Activated T-cell treated with anti-CD3 and anti-CD28 coated beads, Interleukin-2, amount 50 U/mL, for 24 hours (primary cell): ENCODE measurements around the gene KYAT1.

Experiments used
- DNase-seq: peaks from one replicate; pipeline ENCODE4 v3.0.0-alpha.2; 2020
- H3K27ac Mint-ChIP-seq: 2 replicates; pipeline ENCODE4 v1.8.0; 2020; ENCODE audit warnings: mild to moderate bottlenecking, mixed read lengths
- H3K27me3 Mint-ChIP-seq: 2 replicates; pipeline ENCODE4 v1.8.0; 2020; ENCODE audit warnings: mixed read lengths
- H3K36me3 Mint-ChIP-seq: 2 replicates; pipeline ENCODE4 v1.8.0; 2020; ENCODE audit warnings: low read depth, mixed read lengths
- H3K4me1 Mint-ChIP-seq: 2 replicates; pipeline ENCODE4 v1.8.0; 2020; ENCODE audit warnings: low read depth, mixed read lengths
- H3K4me3 Mint-ChIP-seq: 2 replicates; pipeline ENCODE4 v1.8.0; 2020; ENCODE audit warnings: mild to moderate bottlenecking, moderate library complexity, mixed read lengths
- H3K9me3 Mint-ChIP-seq: 2 replicates; pipeline ENCODE4 v1.8.0; 2020; ENCODE audit warnings: mixed read lengths

Gene KYAT1

DNA sequence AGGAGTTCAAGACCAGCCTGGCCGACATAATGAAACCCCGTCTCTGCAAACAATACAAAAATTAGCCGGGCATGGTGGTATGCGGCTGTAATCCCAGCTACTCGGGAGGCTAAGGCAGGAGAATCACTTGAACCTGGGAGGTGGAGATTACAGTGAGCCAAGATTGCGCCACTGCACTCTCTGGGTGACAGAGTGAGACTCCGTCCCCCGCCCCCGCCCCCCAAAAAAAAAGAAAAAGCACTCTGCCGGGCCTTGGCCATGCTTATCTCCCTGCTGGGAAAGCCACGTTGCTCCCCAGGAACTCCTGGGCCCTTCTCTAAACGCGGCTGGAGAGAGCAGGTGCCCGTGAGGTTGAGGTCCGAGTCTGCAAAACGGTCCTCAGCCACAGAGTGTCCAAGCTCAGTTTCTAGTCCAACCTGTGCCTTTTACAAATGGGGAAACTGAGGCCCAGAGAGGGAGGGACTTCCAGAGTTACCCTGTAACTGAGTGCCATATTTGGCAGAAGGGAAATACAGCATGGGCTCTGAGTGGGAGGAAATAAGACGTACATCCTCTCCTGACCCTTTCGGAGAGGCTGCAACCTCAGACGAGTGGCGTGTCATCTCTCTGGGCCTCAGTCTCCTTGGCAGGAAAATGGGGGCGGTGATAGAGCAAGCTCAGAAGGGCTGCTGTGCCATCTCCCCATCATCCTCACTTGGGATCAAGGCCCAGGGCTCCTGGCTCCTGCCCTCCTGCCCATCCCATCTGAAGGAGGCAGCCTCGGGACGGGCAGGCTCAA is 32.4 kb upstream of the KYAT1 start:
- peak overlapping the region; percentile 29 for H3K27ac Mint-ChIP-seq
- no peak overlapping the region for H3K4me3 Mint-ChIP-seq
- no peaks in the 10 kb centered on the region for H3K27me3 Mint-ChIP-seq
- H3K9me3 Mint-ChIP-seq = no peaks in the 10 kb centered on the region
- no peak for DNase-seq
- peaks cover 50% of the 10 kb centered on the region for H3K4me1 Mint-ChIP-seq
- peaks cover 73% of the 10 kb centered on the region for H3K36me3 Mint-ChIP-seq

DNA sequence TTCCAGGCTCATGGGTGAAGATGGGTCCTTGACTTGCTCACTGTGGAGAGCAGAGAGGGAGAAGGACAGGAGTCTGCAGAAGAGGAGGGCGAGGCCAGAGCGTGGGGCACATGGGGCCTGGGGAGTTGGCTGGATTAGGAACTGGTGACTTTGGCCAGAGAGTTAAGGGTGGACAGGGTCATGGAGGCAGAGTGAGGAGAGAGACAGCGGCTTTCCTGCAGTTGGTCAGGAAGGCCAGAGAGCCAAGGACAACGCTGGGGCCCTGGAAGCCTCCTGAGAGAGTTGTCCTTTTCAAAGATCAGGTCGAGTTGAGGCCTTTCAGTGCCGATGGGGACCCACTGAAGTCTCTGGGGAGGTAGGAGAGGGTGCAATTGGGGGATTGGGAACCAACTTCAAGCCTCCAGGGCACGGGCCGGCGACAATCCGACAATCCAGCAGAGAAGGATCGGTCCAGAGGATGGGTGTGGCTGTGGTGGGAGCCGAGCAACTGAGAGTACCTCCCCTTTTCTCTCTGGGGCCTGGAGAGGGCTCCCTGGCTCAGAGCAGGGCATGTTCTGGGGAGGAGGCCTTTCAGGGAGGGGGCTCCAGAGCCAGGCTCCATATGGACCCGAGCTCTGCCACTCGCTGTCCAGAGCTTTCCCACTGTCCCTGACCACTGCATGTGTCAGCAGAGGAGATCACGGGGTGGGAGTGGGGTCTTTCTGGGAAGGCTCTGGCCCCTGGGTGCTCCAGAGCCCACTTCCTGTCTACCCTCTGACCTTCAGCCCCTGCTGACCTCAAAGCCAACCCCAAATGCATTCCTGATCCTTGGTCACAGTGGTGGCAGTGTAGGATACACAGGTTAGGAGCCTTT is 31.5 kb upstream of the KYAT1 start:
- peaks cover 77% of the 10 kb centered on the region for H3K36me3 Mint-ChIP-seq
- no peak overlapping the region for H3K4me3 Mint-ChIP-seq

DNA sequence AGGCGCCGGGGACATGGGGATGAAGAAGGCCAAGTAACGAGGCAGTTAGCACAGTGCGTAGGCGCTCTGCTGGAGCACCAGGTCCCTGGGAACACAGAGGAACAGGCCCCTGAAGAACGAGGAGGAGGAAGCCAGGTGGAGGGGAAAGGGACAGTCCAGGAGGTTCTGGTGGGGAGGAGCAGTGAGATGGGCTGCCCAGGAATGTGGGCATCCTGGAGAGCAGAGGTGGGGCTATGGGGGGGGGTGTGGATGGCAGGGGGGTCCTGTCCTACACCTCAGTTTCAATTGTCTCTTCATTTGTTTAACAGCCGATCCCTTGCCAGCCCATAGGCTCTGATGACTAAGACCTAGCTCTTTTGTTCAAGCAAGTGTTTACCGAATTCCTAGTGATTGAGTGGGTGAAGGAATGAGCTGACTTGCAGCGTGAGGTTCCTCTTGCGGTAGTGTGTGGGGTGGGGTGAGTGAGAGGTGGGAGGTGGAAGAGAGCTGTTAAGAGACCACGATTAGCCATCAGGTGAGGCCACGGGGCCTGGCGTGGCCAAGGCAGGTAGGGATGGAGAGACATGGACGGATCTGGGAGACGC is 30.6 kb upstream of the KYAT1 start:
- no peaks in the 10 kb centered on the region for H3K9me3 Mint-ChIP-seq
- peaks cover 77% of the 10 kb centered on the region for H3K36me3 Mint-ChIP-seq
- peak overlapping the region; percentile 78 for H3K27ac Mint-ChIP-seq
- no peaks in the 10 kb centered on the region for H3K27me3 Mint-ChIP-seq
- H3K4me3 Mint-ChIP-seq = no peak overlapping the region
- H3K4me1 Mint-ChIP-seq = peaks cover 52% of the 10 kb centered on the region
- no peak for DNase-seq

More for the DNA sequence above, 31.5 kb upstream of the KYAT1 start:
- peak overlapping the region; percentile 78 for H3K27ac Mint-ChIP-seq
- H3K9me3 Mint-ChIP-seq = no peaks in the 10 kb centered on the region
- no peak for DNase-seq
- no peaks in the 10 kb centered on the region for H3K27me3 Mint-ChIP-seq
- peaks cover 52% of the 10 kb centered on the region for H3K4me1 Mint-ChIP-seq

DNA sequence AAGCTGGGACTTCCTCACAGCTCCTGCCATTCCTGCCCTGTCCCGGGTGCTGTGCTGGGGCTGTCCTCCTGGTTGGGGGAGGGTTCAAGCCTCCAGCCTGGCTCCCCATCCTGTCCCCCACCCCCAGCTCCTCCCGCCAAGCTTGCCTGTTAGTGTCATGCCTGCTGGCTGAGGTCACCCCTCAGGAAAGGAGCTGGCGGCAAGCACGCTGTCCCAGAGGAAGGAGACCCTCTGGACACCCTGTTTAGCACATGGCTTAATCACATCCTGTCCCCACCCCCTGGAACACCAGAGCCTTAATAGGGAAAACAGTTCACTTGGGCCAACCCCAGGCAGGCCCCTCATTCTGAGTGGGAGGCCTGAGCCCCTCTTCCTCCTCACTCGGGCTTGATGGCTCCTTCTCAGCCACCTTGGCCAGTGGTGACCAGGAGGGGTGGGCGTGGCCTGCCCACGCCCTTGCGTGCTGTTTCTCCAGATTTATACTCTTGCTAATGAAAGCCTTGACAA is 29.8 kb upstream of the KYAT1 start:
- peaks cover 54% of the 10 kb centered on the region for H3K4me1 Mint-ChIP-seq
- H3K36me3 Mint-ChIP-seq = peaks cover 76% of the 10 kb centered on the region
- DNase-seq = no peak
- no peaks in the 10 kb centered on the region for H3K9me3 Mint-ChIP-seq
- no peak overlapping the region for H3K4me3 Mint-ChIP-seq
- no peaks in the 10 kb centered on the region for H3K27me3 Mint-ChIP-seq
- H3K27ac Mint-ChIP-seq = peak overlapping the region; percentile 78

DNA sequence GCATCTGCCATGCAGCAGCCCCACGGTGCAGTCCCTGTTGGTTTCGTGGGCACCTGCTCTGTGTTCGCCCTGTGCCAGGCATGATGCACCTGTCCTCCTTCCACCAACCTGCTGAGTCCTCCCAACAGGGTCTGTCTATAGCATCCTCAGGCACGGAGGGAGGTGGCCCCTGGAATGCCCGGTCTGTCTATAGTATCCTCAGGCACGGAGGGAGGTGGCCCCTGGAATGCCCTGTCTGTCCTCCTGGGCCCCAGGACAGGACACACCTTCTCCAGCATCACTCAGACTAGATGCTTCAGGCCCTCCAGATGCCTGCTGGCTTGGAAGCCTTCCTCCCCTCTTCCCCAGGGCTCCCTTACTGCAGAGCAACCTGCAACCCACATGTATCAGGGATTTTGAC is 29.2 kb upstream of the KYAT1 start:
- Mint-ChIP-seq H3K4me3 (no peak overlapping the region), H3K27me3 (no peaks in the 10 kb centered on the region)

DNA sequence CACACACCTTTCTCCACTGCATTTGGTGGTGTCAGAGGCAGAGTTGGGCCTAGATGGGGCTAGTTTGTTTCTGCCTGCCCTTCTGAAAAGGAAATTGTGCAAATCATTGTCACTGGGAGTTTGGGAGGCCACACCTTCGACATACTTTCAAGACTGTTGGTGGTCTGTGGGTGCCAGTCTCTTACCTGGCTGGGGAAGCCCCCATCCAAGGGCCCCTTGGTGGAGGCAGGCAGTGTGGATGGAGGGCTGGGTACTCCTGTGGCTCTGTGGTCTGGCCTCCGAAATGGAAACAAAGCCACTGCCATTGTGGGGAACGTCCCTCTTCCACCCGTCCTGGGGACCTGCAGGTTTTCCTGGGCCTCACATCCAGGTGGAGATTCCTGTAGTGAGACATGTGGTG is 28.1 kb upstream of the KYAT1 start:
- H3K27ac Mint-ChIP-seq = peak overlapping the region; percentile 14
- peaks cover 58% of the 10 kb centered on the region for H3K4me1 Mint-ChIP-seq
- no peak for DNase-seq
- no peak overlapping the region for H3K4me3 Mint-ChIP-seq
- no peaks in the 10 kb centered on the region for H3K9me3 Mint-ChIP-seq
- H3K27me3 Mint-ChIP-seq = no peaks in the 10 kb centered on the region
- H3K36me3 Mint-ChIP-seq = peaks cover 66% of the 10 kb centered on the region

More for the DNA sequence above, 29.2 kb upstream of the KYAT1 start:
- DNase-seq = no peak
- Mint-ChIP-seq H3K4me1 (peaks cover 56% of the 10 kb centered on the region), H3K27ac (peak overlapping the region; percentile 3), H3K9me3 (no peaks in the 10 kb centered on the region), H3K36me3 (peaks cover 72% of the 10 kb centered on the region)

DNA sequence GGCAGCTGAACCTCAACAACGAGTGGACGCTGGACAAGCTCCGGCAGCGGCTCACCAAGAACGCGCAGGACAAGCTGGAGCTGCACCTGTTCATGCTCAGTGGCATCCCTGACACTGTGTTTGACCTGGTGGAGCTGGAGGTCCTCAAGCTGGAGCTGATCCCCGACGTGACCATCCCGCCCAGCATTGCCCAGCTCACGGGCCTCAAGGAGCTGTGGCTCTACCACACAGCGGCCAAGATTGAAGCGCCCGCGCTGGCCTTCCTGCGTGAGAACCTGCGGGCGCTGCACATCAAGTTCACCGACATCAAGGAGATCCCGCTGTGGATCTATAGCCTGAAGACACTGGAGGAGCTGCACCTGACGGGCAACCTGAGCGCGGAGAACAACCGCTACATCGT is 26.6 kb upstream of the KYAT1 start:
- peaks cover 53% of the 10 kb centered on the region for H3K4me1 Mint-ChIP-seq

DNA sequence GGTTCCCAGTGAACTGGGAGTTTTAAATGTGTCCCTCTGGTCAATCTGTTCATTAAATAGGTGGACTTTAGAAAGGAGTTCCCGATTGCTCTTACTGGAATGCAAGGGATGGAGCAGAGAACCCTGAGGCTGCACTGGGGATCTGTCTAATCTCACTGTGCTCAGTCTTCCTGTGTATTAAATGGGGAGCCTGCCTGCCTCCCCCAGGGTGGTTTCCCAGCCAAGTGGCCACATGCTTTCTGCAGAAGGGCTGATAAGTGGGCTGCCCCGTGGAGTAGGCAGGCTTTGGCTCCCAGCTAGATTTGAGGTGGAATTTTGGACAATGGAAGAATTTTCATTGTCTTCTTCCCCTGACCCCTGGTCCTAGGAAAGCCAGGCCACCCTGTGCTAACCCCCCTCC is 25.0 kb upstream of the KYAT1 start:
- Mint-ChIP-seq H3K4me1 (peaks cover 53% of the 10 kb centered on the region), H3K9me3 (no peaks in the 10 kb centered on the region), H3K4me3 (no peak overlapping the region), H3K27ac (peak overlapping the region; percentile 77), H3K27me3 (no peaks in the 10 kb centered on the region), H3K36me3 (peaks cover 46% of the 10 kb centered on the region)
- no peak for DNase-seq

More for the DNA sequence above, 26.6 kb upstream of the KYAT1 start:
- Mint-ChIP-seq H3K36me3 (peaks cover 61% of the 10 kb centered on the region), H3K27ac (no peak overlapping the region), H3K9me3 (no peaks in the 10 kb centered on the region), H3K4me3 (no peak overlapping the region), H3K27me3 (no peaks in the 10 kb centered on the region)
- no peak for DNase-seq

DNA sequence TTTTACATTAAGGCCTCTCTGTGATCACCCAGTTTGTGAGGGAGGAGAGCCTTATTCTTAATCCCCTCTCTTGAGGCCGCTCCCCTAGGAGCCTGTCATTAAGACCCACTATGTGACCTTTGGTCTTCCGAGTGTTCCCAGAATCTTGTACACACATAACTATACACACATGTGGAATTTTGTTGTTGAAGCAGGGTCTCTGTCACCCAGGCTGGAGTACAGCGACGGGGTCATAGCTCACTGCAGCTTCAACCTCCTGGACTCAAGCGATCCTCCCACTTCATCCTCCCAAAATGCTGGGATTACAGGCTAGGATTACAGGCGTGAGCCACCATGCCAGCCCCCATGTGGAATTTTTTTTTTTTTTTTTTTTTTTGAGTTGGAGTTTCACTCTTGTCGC is 24.2 kb upstream of the KYAT1 start:
- Mint-ChIP-seq H3K9me3 (no peaks in the 10 kb centered on the region), H3K36me3 (peaks cover 40% of the 10 kb centered on the region), H3K4me1 (peaks cover 53% of the 10 kb centered on the region), H3K27me3 (no peaks in the 10 kb centered on the region), H3K4me3 (no peak overlapping the region), H3K27ac (peak overlapping the region; percentile 64)
- no peak for DNase-seq

DNA sequence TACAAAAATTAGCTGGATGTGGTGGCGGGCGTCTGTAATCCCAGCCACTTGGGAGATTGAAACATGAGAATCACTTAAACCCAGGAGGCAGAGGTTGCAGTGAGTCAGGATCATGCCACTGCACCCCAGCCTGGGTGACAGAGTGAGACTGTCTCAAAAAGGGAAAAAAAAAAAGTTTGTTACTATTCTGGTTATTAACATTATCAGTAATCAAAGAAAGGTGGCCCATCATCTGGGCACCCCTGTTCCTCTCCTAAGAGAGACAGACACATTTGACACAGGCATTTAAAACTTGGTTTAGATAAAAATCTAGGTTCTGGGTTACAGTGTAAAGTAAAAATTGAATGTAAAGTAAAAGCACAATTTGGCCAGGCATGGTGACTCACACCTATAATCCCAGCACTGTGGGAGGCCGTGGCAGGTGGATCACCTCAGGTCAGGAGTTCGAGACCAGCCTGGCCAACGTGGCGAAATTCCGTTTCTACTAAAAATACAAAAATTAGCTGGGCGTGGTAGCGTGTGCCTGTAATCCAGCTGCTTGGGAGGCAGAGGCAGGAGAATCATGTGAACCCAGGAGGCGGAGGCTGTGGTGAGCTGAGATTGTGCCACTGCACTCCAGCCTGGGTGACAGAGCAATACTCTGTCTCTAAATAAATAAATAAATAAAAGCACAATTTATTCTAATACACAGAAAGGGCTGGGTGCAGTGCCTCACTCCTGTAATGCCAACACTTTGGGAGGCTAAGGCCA is 22.3 kb upstream of the KYAT1 start:
- Mint-ChIP-seq H3K27ac (peak overlapping the region; percentile 94), H3K4me3 (no peak overlapping the region), H3K4me1 (peaks cover 60% of the 10 kb centered on the region), H3K27me3 (no peaks in the 10 kb centered on the region), H3K9me3 (no peaks in the 10 kb centered on the region), H3K36me3 (peaks cover 31% of the 10 kb centered on the region)
- DNase-seq = no peak

DNA sequence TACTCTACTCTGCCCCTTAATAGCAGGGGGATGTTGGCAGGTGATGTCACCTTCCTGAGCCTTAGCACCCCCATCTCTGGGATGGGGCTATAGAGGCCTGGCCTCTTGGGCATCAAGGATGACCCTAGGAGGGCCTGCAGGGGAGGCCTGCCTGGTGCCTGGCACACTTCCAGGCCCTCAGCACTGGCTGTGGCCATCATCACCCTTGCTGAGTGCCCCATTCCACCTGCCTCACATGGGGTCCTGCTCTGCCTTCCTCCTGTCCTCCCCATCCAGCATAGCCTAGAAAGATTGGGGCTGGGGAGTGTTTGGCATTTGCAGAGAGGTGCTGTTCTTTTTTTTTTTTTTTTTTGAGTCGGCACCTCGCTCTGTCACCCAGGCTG is 21.3 kb upstream of the KYAT1 start:
- peak overlapping the region; percentile 94 for H3K27ac Mint-ChIP-seq
- H3K4me3 Mint-ChIP-seq = no peak overlapping the region
- H3K27me3 Mint-ChIP-seq = no peaks in the 10 kb centered on the region
- no peaks in the 10 kb centered on the region for H3K9me3 Mint-ChIP-seq
- no peak for DNase-seq
- peaks cover 66% of the 10 kb centered on the region for H3K4me1 Mint-ChIP-seq
- H3K36me3 Mint-ChIP-seq = peaks cover 31% of the 10 kb centered on the region

DNA sequence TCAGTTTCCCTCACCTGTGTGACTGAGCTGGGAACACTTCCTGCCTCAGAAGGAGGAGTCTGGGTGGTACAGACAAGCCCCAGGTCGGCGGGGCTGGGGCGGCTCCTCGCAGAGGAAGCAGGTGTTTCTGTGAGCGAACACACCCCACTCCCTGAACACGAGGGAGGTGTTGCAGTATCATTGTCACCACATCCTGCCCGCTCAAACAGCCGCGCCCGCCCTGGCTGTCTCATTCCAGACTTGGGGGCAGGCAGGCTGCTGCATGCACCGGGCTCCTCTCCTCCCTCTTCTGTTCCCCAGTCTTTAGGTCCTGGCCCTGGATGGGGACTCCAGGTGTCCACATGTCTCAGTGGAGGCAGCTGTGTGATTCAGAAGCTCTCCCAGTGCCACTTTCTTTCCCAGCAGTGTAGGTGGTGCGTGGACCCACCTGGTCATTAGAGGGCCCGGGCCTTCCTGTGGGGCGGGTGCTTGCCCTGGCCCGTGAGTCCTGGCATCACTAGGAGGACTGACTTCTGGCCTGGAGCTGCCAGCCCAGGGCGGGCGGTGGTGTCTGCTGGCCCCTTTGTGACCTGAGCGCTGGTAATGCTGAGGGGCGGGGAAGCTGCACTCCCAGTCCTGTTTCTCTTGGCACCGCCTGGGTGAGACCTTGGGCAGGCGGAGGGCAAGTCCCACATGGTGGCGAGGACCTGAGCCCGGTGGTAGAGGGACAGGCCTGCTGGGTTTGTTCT is 20.8 kb upstream of the KYAT1 start:
- H3K9me3 Mint-ChIP-seq = no peaks in the 10 kb centered on the region
- H3K27me3 Mint-ChIP-seq = no peaks in the 10 kb centered on the region
- peak; percentile 85 for DNase-seq
- peaks cover 31% of the 10 kb centered on the region for H3K36me3 Mint-ChIP-seq
- H3K4me3 Mint-ChIP-seq = peak overlapping the region; percentile 60
- peaks cover 70% of the 10 kb centered on the region for H3K4me1 Mint-ChIP-seq
- peak overlapping the region; percentile 94 for H3K27ac Mint-ChIP-seq

DNA sequence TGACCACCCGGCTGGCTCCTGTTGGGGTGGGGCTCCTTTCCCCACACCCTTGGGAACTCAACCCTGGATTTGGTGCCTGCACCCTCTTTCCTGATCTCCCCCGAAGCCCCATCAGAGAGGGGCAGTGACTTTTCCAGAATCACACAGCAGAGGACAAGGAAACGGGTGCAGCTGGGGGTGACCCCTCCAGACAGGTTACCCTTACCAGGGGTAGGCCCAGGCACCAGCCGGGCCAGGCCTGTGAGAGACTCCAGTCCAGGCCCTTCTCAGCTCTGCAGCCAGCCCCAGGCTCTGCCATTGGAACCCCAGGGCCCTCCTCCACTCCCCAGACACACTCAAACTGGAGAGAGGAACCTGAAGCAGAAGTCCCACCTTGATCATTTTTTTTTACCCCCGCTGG is 20.1 kb upstream of the KYAT1 start:
- peak overlapping the region; percentile 94 for H3K27ac Mint-ChIP-seq
- H3K9me3 Mint-ChIP-seq = no peaks in the 10 kb centered on the region
- H3K36me3 Mint-ChIP-seq = peaks cover 30% of the 10 kb centered on the region
- no peaks in the 10 kb centered on the region for H3K27me3 Mint-ChIP-seq
- no peak for DNase-seq
- H3K4me3 Mint-ChIP-seq = peak overlapping the region; percentile 29
- peaks cover 72% of the 10 kb centered on the region for H3K4me1 Mint-ChIP-seq
